ENCODE results near the gene FGD5.

Gene FGD5

GRCh38 chr3:14797731-14798130, 21.0 kb upstream of the FGD5 start:
- Histone ChIP-seq H3K18ac (ENCODE audit: low read depth in 1 of 2, low read length in 2 of 2) (no peak overlapping the region), H3K4me2 (ENCODE audit: low read length, poor library complexity, severe bottlenecking) (no peak overlapping the region), H3K27me3 (ENCODE audit: control insufficient read depth in 1 of 2, insufficient read depth in 1 of 2, low read length in 2 of 2) (peaks cover 51 to 55% of the 10 kb centered on the region in 2 experiments), H3K36me3 (ENCODE audit: control insufficient read depth in 1 of 2, insufficient read depth in 2 of 2, low read depth in 1 of 2, low read length in 2 of 2) (no peaks in the 10 kb centered on the region), H3K27ac (ENCODE audit: low read length, poor library complexity, severe bottlenecking) (no peak overlapping the region), H3K79me1 (replicated peaks; ENCODE audit: low read length, poor library complexity, severe bottlenecking) (no peaks in the 10 kb centered on the region), H2BK120ac (ENCODE audit: low read depth, low read length) (no peak overlapping the region), H2BK15ac (ENCODE audit: low read depth, poor library complexity, severe bottlenecking) (no peak overlapping the region), H3K4ac (ENCODE audit: low read depth in 1 of 2, low read length in 2 of 2) (no peak overlapping the region), H3K9ac (ENCODE audit: low read length) (no peak overlapping the region), H3K14ac (ENCODE audit: low read length in 2 of 2) (no peak overlapping the region), H2AK5ac (ENCODE audit: low read length, severe bottlenecking) (no peak overlapping the region), H2AFZ (ENCODE audit: low read depth, low read length) (no peak overlapping the region), H3K23ac (ENCODE audit: low read length in 2 of 2) (no peak overlapping the region), H4K8ac (ENCODE audit: low read length) (no peak overlapping the region), H2BK5ac (ENCODE audit: low read depth, low read length, poor library complexity, severe bottlenecking) (no peak overlapping the region), H3K4me3 (ENCODE audit: insufficient read depth in 1 of 2, low read depth in 1 of 2, low read length in 2 of 2) (no peak overlapping the region), H3K4me1 (ENCODE audit: control insufficient read depth, insufficient read depth, low read depth, low read length) (no peaks in the 10 kb centered on the region), H2BK12ac (ENCODE audit: low read length in 2 of 2) (no peak overlapping the region), H3K9me3 (ENCODE audit: control insufficient read depth, low read length) (no peaks in the 10 kb centered on the region), H4K91ac (ENCODE audit: low read length) (no peak overlapping the region)
- no peak for DNase-seq
- WGBS = 78% methylated on average over 4 of the region's 4 CpGs

- H2BK12ac ChIP-seq (ENCODE audit: low read length in 2 of 2) = no peak overlapping the region
- no peak overlapping the region for H4K91ac ChIP-seq (ENCODE audit: low read length)
- H3K9me3 ChIP-seq (ENCODE audit: control insufficient read depth, low read length) = no peaks in the 10 kb centered on the region
- H4K8ac ChIP-seq (ENCODE audit: low read length) = no peak overlapping the region
- no peak overlapping the region for H3K4me3 ChIP-seq (ENCODE audit: insufficient read depth in 1 of 2, low read depth in 1 of 2, low read length in 2 of 2)
- no peak overlapping the region for H3K4ac ChIP-seq (ENCODE audit: low read depth in 1 of 2, low read length in 2 of 2)
- no peak overlapping the region for H2BK15ac ChIP-seq (ENCODE audit: low read depth, poor library complexity, severe bottlenecking)
- no peak overlapping the region for H3K4me2 ChIP-seq (ENCODE audit: low read length, poor library complexity, severe bottlenecking)
- H2BK120ac ChIP-seq (ENCODE audit: low read depth, low read length) = no peak overlapping the region
- 81% methylated on average over 6 of the region's 6 CpGs for WGBS
- no peak overlapping the region for H3K27ac ChIP-seq (ENCODE audit: low read length, poor library complexity, severe bottlenecking)
- H3K14ac ChIP-seq (ENCODE audit: low read length in 2 of 2) = no peak overlapping the region
- H2BK5ac ChIP-seq (ENCODE audit: low read depth, low read length, poor library complexity, severe bottlenecking) = no peak overlapping the region
- H3K9ac ChIP-seq (ENCODE audit: low read length) = no peak overlapping the region
- no peak for DNase-seq
- H3K23ac ChIP-seq (ENCODE audit: low read length in 2 of 2) = no peak overlapping the region
- peaks cover 53 to 56% of the 10 kb centered on the region in 2 experiments for H3K27me3 ChIP-seq (ENCODE audit: control insufficient read depth in 1 of 2, insufficient read depth in 1 of 2, low read length in 2 of 2)
- no peaks in the 10 kb centered on the region for H3K36me3 ChIP-seq (ENCODE audit: control insufficient read depth in 1 of 2, insufficient read depth in 2 of 2, low read depth in 1 of 2, low read length in 2 of 2)
- H3K4me1 ChIP-seq (ENCODE audit: control insufficient read depth, insufficient read depth, low read depth, low read length) = no peaks in the 10 kb centered on the region
- no peak overlapping the region for H3K18ac ChIP-seq (ENCODE audit: low read depth in 1 of 2, low read length in 2 of 2)
- H3K79me1 ChIP-seq (replicated peaks; ENCODE audit: low read length, poor library complexity, severe bottlenecking) = no peaks in the 10 kb centered on the region
- no peak overlapping the region for H2AFZ ChIP-seq (ENCODE audit: low read depth, low read length)
- no peak overlapping the region for H2AK5ac ChIP-seq (ENCODE audit: low read length, severe bottlenecking)
These were observed 20.5 kb upstream of the FGD5 start for GRCh38 chr3:14798231-14798630.

GRCh38 chr3:14799146-14799545, 19.6 kb upstream of the FGD5 start:
- no peak overlapping the region for H4K91ac ChIP-seq (ENCODE audit: low read length)
- peaks cover 51 to 57% of the 10 kb centered on the region in 2 experiments for H3K27me3 ChIP-seq (ENCODE audit: control insufficient read depth in 1 of 2, insufficient read depth in 1 of 2, low read length in 2 of 2)
- H3K79me1 ChIP-seq (replicated peaks; ENCODE audit: low read length, poor library complexity, severe bottlenecking) = no peaks in the 10 kb centered on the region
- H2BK5ac ChIP-seq (ENCODE audit: low read depth, low read length, poor library complexity, severe bottlenecking) = no peak overlapping the region
- H3K9ac ChIP-seq (ENCODE audit: low read length) = no peak overlapping the region
- H2AFZ ChIP-seq (ENCODE audit: low read depth, low read length) = no peak overlapping the region
- H2AK5ac ChIP-seq (ENCODE audit: low read length, severe bottlenecking) = no peak overlapping the region
- H2BK15ac ChIP-seq (ENCODE audit: low read depth, poor library complexity, severe bottlenecking) = no peak overlapping the region
- no CpG with 5 or more reads among the region's 4 CpGs for WGBS
- no peak overlapping the region for H4K8ac ChIP-seq (ENCODE audit: low read length)
- H3K27ac ChIP-seq (ENCODE audit: low read length, poor library complexity, severe bottlenecking) = no peak overlapping the region
- H3K18ac ChIP-seq (ENCODE audit: low read depth in 1 of 2, low read length in 2 of 2) = no peak overlapping the region
- H2BK12ac ChIP-seq (ENCODE audit: low read length in 2 of 2) = no peak overlapping the region
- H3K4me1 ChIP-seq (ENCODE audit: control insufficient read depth, insufficient read depth, low read depth, low read length) = no peaks in the 10 kb centered on the region
- no peak overlapping the region for H3K4me3 ChIP-seq (ENCODE audit: insufficient read depth in 1 of 2, low read depth in 1 of 2, low read length in 2 of 2)
- DNase-seq = no peak
- no peaks in the 10 kb centered on the region for H3K36me3 ChIP-seq (ENCODE audit: control insufficient read depth in 1 of 2, insufficient read depth in 2 of 2, low read depth in 1 of 2, low read length in 2 of 2)
- no peak overlapping the region for H3K14ac ChIP-seq (ENCODE audit: low read length in 2 of 2)
- no peak overlapping the region for H2BK120ac ChIP-seq (ENCODE audit: low read depth, low read length)
- no peak overlapping the region for H3K4ac ChIP-seq (ENCODE audit: low read depth in 1 of 2, low read length in 2 of 2)
- no peaks in the 10 kb centered on the region for H3K9me3 ChIP-seq (ENCODE audit: control insufficient read depth, low read length)
- no peak overlapping the region for H3K23ac ChIP-seq (ENCODE audit: low read length in 2 of 2)
- H3K4me2 ChIP-seq (ENCODE audit: low read length, poor library complexity, severe bottlenecking) = no peak overlapping the region

- no peak overlapping the region for H3K18ac ChIP-seq (ENCODE audit: low read depth in 1 of 2, low read length in 2 of 2)
- no peak overlapping the region for H4K91ac ChIP-seq (ENCODE audit: low read length)
- 87% methylated on average over 9 of the region's 9 CpGs for WGBS
- H2BK120ac ChIP-seq (ENCODE audit: low read depth, low read length) = no peak overlapping the region
- H3K9ac ChIP-seq (ENCODE audit: low read length) = no peak overlapping the region
- no peak overlapping the region for H4K8ac ChIP-seq (ENCODE audit: low read length)
- H2AFZ ChIP-seq (ENCODE audit: low read depth, low read length) = no peak overlapping the region
- no peak overlapping the region for H3K4me3 ChIP-seq (ENCODE audit: insufficient read depth in 1 of 2, low read depth in 1 of 2, low read length in 2 of 2)
- H3K9me3 ChIP-seq (ENCODE audit: control insufficient read depth, low read length) = no peaks in the 10 kb centered on the region
- H2BK5ac ChIP-seq (ENCODE audit: low read depth, low read length, poor library complexity, severe bottlenecking) = no peak overlapping the region
- H3K27ac ChIP-seq (ENCODE audit: low read length, poor library complexity, severe bottlenecking) = no peak overlapping the region
- no peak overlapping the region for H3K14ac ChIP-seq (ENCODE audit: low read length in 2 of 2)
- no peak overlapping the region for H2AK5ac ChIP-seq (ENCODE audit: low read length, severe bottlenecking)
- H2BK12ac ChIP-seq (ENCODE audit: low read length in 2 of 2) = no peak overlapping the region
- H3K36me3 ChIP-seq (ENCODE audit: control insufficient read depth in 1 of 2, insufficient read depth in 2 of 2, low read depth in 1 of 2, low read length in 2 of 2) = no peaks in the 10 kb centered on the region
- no peak overlapping the region for H3K4ac ChIP-seq (ENCODE audit: low read depth in 1 of 2, low read length in 2 of 2)
- DNase-seq = no peak
- H3K27me3 ChIP-seq (ENCODE audit: control insufficient read depth in 1 of 2, insufficient read depth in 1 of 2, low read length in 2 of 2) = peaks cover 54 to 61% of the 10 kb centered on the region in 2 experiments
- H3K4me2 ChIP-seq (ENCODE audit: low read length, poor library complexity, severe bottlenecking) = no peak overlapping the region
- H3K79me1 ChIP-seq (replicated peaks; ENCODE audit: low read length, poor library complexity, severe bottlenecking) = no peaks in the 10 kb centered on the region
- H3K23ac ChIP-seq (ENCODE audit: low read length in 2 of 2) = no peak overlapping the region
- no peak overlapping the region for H2BK15ac ChIP-seq (ENCODE audit: low read depth, poor library complexity, severe bottlenecking)
- peaks cover 1% of the 10 kb centered on the region for H3K4me1 ChIP-seq (ENCODE audit: control insufficient read depth, insufficient read depth, low read depth, low read length)
These were observed 17.7 kb upstream of the FGD5 start for GRCh38 chr3:14801031-14801430.
